SU-DHL-6 (cell line): ENCODE data around the gene TNP2.
A peak's percentile ranks its signal among the peaks of the same experiment; 100 is the strongest.

Source experiments
- H2AFZ ChIP-seq: fragments of 200-600 bp; sonication (generic); 2 replicates; pipeline ENCODE4 v1.6.1; 2014; ENCODE audit warnings: low read depth, mild to moderate bottlenecking, moderate library complexity, mixed read lengths, antibody characterized with exemption, low read length; ENCODE audit not compliant: severe bottlenecking
- H3F3A ChIP-seq: fragments of 200-600 bp; shearing (Covaris generic); 2 replicates; pipeline ENCODE4 v1.6.0; 2016; ENCODE audit warnings: antibody characterized with exemption, mild to moderate bottlenecking; ENCODE audit not compliant: insufficient read depth
- H3K27ac ChIP-seq: fragments of 200-600 bp; sonication (generic); 2 replicates; pipeline ENCODE4 v1.5.1; 2016; ENCODE audit warnings: low read depth, mild to moderate bottlenecking, low read length, moderate library complexity, mixed read lengths
- H3K27me3 ChIP-seq: fragments of 200-600 bp; sonication (generic), shearing (Covaris generic); 2 replicates; pipeline ENCODE4 v1.6.0; 2014; ENCODE audit warnings: mild to moderate bottlenecking, low read length
- H3K36me3 ChIP-seq: fragments of 200-600 bp; sonication (generic); 2 replicates; pipeline ENCODE4 v1.6.1; 2014; ENCODE audit warnings: mild to moderate bottlenecking, low read length, mixed read lengths
- H3K4me2 ChIP-seq: fragments of 300-600, 200-600 bp; shearing (Covaris generic), sonication (generic); 2 replicates; pipeline ENCODE4 v1.6.0; 2014; ENCODE audit warnings: low read length, low read depth, mild to moderate bottlenecking; ENCODE audit not compliant: poor library complexity, severe bottlenecking
- H3K4me3 ChIP-seq: fragments of 200-600 bp; sonication (generic); 2 replicates; pipeline ENCODE4 v1.5.1; 2014; ENCODE audit warnings: antibody characterized with exemption, low read length, mild to moderate bottlenecking, mixed read lengths; ENCODE audit not compliant: insufficient read depth, poor library complexity, severe bottlenecking
- H3K79me2 ChIP-seq: fragments of 200-600 bp; sonication (generic); 2 replicates; pipeline ENCODE4 v1.6.1; 2014; ENCODE audit warnings: mild to moderate bottlenecking, low read length, moderate library complexity; ENCODE audit not compliant: insufficient read depth
- H3K9ac ChIP-seq: fragments of 200-600 bp; sonication (generic); 2 replicates; pipeline ENCODE4 v1.7.0; 2014; ENCODE audit warnings: mild to moderate bottlenecking, low read length
- H3K9me2 ChIP-seq: fragments of 200-600 bp; sonication (generic); replicated peaks from 2 replicates; pipeline ENCODE4 v1.6.1; 2014; ENCODE audit warnings: low read length; ENCODE audit not compliant: insufficient read depth
- H3K9me3 ChIP-seq: fragments of 200-600 bp; sonication (generic); 2 replicates; pipeline ENCODE4 v1.6.1; 2014; ENCODE audit warnings: low read length, mixed read lengths; ENCODE audit not compliant: insufficient read depth
- H4K20me1 ChIP-seq: fragments of 200-600 bp; sonication (generic); 2 replicates; pipeline ENCODE4 v1.6.1; 2014; ENCODE audit warnings: low read depth, mild to moderate bottlenecking, antibody characterized with exemption, low read length, moderate library complexity, mixed read lengths
- CTCF ChIP-seq: fragments of 200-600 bp; sonication (generic); IDR thresholded peaks from one replicate; pipeline ENCODE4 v1.5.1; 2017; ENCODE audit warnings: antibody characterized with exemption, mild to moderate bottlenecking, low read length, moderate library complexity; ENCODE audit not compliant: insufficient read depth, poor library complexity, severe bottlenecking
- EZH2phosphoT487 ChIP-seq: fragments of 200-600 bp; sonication (generic), shearing (Covaris generic); conservative IDR thresholded peaks from 2 replicates; pipeline ENCODE4 v1.6.1; 2018; ENCODE audit warnings: mild to moderate bottlenecking, antibody characterized with exemption, low read length, moderate library complexity, mixed read lengths

TNP2 gene

GRCh38 chr16:11312718-11313492 lies 43.8 kb upstream of the TNP2 start:
- Histone ChIP-seq H3F3A (peaks cover 12% of the 10 kb centered on the region), H4K20me1 (no peaks in the 10 kb centered on the region), H3K9ac (no peak overlapping the region), H2AFZ (no peak overlapping the region), H3K27me3 (no peaks in the 10 kb centered on the region), H3K27ac (no peak overlapping the region), H3K4me3 (no peak overlapping the region), H3K9me3 (0 out of 2 replicates have a peak, but pooled peaks cover 4% of the 10 kb centered on the region), H3K9me2 (no peaks in the 10 kb centered on the region), H3K4me2 (no peak overlapping the region), H3K36me3 (no peaks in the 10 kb centered on the region), H3K79me2 (no peaks in the 10 kb centered on the region)
- TF ChIP-seq CTCF = no peak
- TF ChIP-seq EZH2phosphoT487 = no peak

GRCh38 chr16:11310997-11311561 lies 42.0 kb upstream of the TNP2 start:
- H3K9me3 ChIP-seq = 0 out of 2 replicates have a peak, but pooled peaks cover 5% of the 10 kb centered on the region
- no peak overlapping the region for H2AFZ ChIP-seq
- peak overlapping the region; percentile 2 for H3K4me3 ChIP-seq
- TF ChIP-seq EZH2phosphoT487 = no peak
- TF ChIP-seq CTCF = no peak
- H3K9me2 ChIP-seq = no peaks in the 10 kb centered on the region
- no peaks in the 10 kb centered on the region for H4K20me1 ChIP-seq
- peaks cover 12% of the 10 kb centered on the region for H3F3A ChIP-seq
- peak overlapping the region; percentile 86 for H3K27ac ChIP-seq
- no peaks in the 10 kb centered on the region for H3K27me3 ChIP-seq
- peak overlapping the region; percentile 58 for H3K4me2 ChIP-seq
- no peaks in the 10 kb centered on the region for H3K79me2 ChIP-seq
- no peaks in the 10 kb centered on the region for H3K36me3 ChIP-seq
- peak overlapping the region; percentile 9 for H3K9ac ChIP-seq

GRCh38 chr16:11310634-11310977 lies 41.5 kb upstream of the TNP2 start:
- H3K27me3 ChIP-seq = no peaks in the 10 kb centered on the region
- no peak for TF ChIP-seq CTCF
- TF ChIP-seq EZH2phosphoT487 = no peak
- no peak overlapping the region for H2AFZ ChIP-seq
- H3K9ac ChIP-seq = peak overlapping the region; percentile 9
- H4K20me1 ChIP-seq = no peaks in the 10 kb centered on the region
- H3K4me3 ChIP-seq = peak overlapping the region; percentile 2
- no peaks in the 10 kb centered on the region for H3K9me2 ChIP-seq
- no peaks in the 10 kb centered on the region for H3K36me3 ChIP-seq
- H3K27ac ChIP-seq = peak overlapping the region; percentile 86
- peaks cover 12% of the 10 kb centered on the region for H3F3A ChIP-seq
- 0 out of 2 replicates have a peak, but pooled peaks cover 5% of the 10 kb centered on the region for H3K9me3 ChIP-seq
- peak overlapping the region; percentile 58 for H3K4me2 ChIP-seq
- no peaks in the 10 kb centered on the region for H3K79me2 ChIP-seq
